OCI-LY3 (cell line): ENCODE data around the gene SRCIN1.

ENCODE experiments used
- H2AFZ ChIP-seq: fragments of 200-600, 300-600 bp; shearing (Covaris generic); 2 replicates; pipeline ENCODE4 v1.6.0; 2014; ENCODE audit warnings: antibody characterized with exemption, low read depth, low read length
- H3K27ac ChIP-seq: fragments of 200-600, 300-600 bp; sonication (generic); 2 replicates; pipeline ENCODE4 v1.5.1; 2014; ENCODE audit warnings: mild to moderate bottlenecking, low read length, moderate library complexity, mixed read lengths
- H3K27me3 ChIP-seq: fragments of 200-600, 300-600 bp; sonication (generic); 2 replicates; pipeline ENCODE4 v1.6.1; 2014; ENCODE audit warnings: low read depth, low read length, mixed read lengths
- H3K36me3 ChIP-seq: fragments of 200-600, 300-600 bp; sonication (generic); replicated peaks from 2 replicates; pipeline ENCODE3; 2014; ENCODE audit warnings: low read depth, low read length, mixed read lengths
- H3K4me1 ChIP-seq: fragments of 300-600, 200-600 bp; sonication (generic); 2 replicates; pipeline ENCODE4 v1.6.1; 2014; ENCODE audit warnings: low read length, mixed read lengths
- H3K4me2 ChIP-seq: fragments of 200-600, 300-600 bp; sonication (generic); 2 replicates; pipeline ENCODE4 v1.6.1; 2014; ENCODE audit warnings: low read length, mixed read lengths
- H3K4me3 ChIP-seq: fragments of 300-600, 200-600 bp; sonication (generic); 2 replicates; pipeline ENCODE4 v1.5.1; 2014; ENCODE audit warnings: antibody characterized with exemption, mild to moderate bottlenecking, low read length, moderate library complexity
- H3K79me2 ChIP-seq: fragments of 300-600, 200-600 bp; shearing (Covaris generic); 2 replicates; pipeline ENCODE4 v1.6.1; 2014; ENCODE audit warnings: mild to moderate bottlenecking, low read length, mixed read lengths
- H3K9ac ChIP-seq: fragments of 300-600, 200-600 bp; shearing (Covaris generic); 2 replicates; pipeline ENCODE4 v1.6.0; 2014; ENCODE audit warnings: mild to moderate bottlenecking, low read length, moderate library complexity
- H3K9me3 ChIP-seq: fragments of 200-600, 300-600 bp; shearing (Covaris generic); 2 replicates; pipeline ENCODE4 v1.6.1; 2014; ENCODE audit warnings: low read length, mixed read lengths; ENCODE audit not compliant: insufficient read depth
- H4K20me1 ChIP-seq: fragments of 200-600, 300-600 bp; sonication (generic); 2 replicates; pipeline ENCODE4 v1.6.1; 2016; ENCODE audit warnings: low read length, mixed read lengths; ENCODE audit not compliant: insufficient read depth
- EZH2phosphoT487 ChIP-seq: fragments of 200-600 bp; shearing (Covaris generic); IDR thresholded peaks from 2 replicates; pipeline ENCODE4 v1.6.1; 2018; ENCODE audit warnings: antibody characterized with exemption, mixed run types, low read depth
- TF ChIP-seq, protein P1 (sequence below): fragments of 200-600, 300-600 bp; sonication (generic); IDR thresholded peaks from 2 replicates; pipeline ENCODE4 v1.5.1; 2014; ENCODE audit warnings: antibody characterized with exemption, low read length, low read depth

The SRCIN1 gene

GRCh38 chr17:38598536-38598935, 7.2 kb downstream of the SRCIN1 start:
- peaks cover 10% of the 10 kb centered on the region; the same call in 1 of the 2 replicates for H3K4me1 ChIP-seq
- H3K36me3 ChIP-seq = no peaks in the 10 kb centered on the region
- TF ChIP-seq EZH2phosphoT487 = no peak
- TF ChIP-seq, protein P1, sequence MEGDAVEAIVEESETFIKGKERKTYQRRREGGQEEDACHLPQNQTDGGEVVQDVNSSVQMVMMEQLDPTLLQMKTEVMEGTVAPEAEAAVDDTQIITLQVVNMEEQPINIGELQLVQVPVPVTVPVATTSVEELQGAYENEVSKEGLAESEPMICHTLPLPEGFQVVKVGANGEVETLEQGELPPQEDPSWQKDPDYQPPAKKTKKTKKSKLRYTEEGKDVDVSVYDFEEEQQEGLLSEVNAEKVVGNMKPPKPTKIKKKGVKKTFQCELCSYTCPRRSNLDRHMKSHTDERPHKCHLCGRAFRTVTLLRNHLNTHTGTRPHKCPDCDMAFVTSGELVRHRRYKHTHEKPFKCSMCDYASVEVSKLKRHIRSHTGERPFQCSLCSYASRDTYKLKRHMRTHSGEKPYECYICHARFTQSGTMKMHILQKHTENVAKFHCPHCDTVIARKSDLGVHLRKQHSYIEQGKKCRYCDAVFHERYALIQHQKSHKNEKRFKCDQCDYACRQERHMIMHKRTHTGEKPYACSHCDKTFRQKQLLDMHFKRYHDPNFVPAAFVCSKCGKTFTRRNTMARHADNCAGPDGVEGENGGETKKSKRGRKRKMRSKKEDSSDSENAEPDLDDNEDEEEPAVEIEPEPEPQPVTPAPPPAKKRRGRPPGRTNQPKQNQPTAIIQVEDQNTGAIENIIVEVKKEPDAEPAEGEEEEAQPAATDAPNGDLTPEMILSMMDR = no peak
- no peaks in the 10 kb centered on the region for H3K79me2 ChIP-seq
- H2AFZ ChIP-seq = no peak overlapping the region
- H3K4me2 ChIP-seq = no peak overlapping the region
- no peaks in the 10 kb centered on the region for H4K20me1 ChIP-seq
- no peak overlapping the region for H3K9ac ChIP-seq
- no peak overlapping the region for H3K27ac ChIP-seq
- no peaks in the 10 kb centered on the region for H3K9me3 ChIP-seq
- no peak overlapping the region for H3K4me3 ChIP-seq
- H3K27me3 ChIP-seq = peaks cover 79% of the 10 kb centered on the region

DNA sequence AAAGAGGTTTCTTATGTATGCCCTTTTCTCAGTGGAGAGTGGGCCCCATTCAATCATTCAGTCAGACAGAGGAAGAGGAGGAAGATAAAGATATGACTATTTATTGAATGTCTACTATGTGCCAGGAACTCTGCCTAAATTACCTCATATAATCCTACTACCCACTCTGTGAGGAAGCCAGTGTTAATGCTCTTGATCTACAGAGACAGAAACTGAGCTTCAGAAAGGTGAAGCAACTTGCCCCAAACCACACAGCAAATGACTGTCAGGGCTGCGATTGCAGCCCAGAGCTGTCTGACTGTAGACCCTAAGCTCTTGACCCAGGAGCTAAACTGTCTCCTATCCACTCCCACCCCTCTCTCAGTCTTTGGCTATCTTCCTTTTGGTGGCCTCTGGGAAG, 8.4 kb downstream of the SRCIN1 start:
- Histone ChIP-seq H4K20me1 (no peaks in the 10 kb centered on the region), H3K9ac (no peak overlapping the region), H2AFZ (no peak overlapping the region), H3K4me2 (no peak overlapping the region), H3K4me1 (peaks cover 17% of the 10 kb centered on the region), H3K4me3 (no peak overlapping the region), H3K36me3 (no peaks in the 10 kb centered on the region), H3K9me3 (no peaks in the 10 kb centered on the region), H3K27ac (no peak overlapping the region), H3K27me3 (peaks cover 78% of the 10 kb centered on the region), H3K79me2 (no peaks in the 10 kb centered on the region)
- TF ChIP-seq, protein P1 = no peak
- TF ChIP-seq EZH2phosphoT487 = no peak

DNA sequence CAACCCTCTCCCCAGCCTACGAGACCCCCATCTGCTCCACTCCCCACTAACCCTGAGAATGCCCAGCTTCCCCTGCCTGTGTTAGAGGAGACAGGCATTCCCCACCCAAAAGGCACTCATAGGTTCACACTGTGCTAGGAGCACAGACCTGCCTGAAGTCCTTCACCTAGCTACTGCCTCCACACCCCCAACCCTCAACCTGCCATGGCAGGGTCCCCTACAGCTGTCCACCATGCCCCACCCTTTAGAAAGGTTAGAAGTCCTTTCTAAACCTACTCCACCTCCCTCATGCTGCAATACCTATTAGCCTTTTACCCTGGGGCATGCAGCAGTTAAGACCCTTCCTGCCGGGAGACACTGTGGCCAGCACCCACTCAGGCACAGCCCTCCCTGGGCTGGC, 9.1 kb downstream of the SRCIN1 start:
- no peak overlapping the region for H3K27ac ChIP-seq
- no peak overlapping the region for H3K9ac ChIP-seq
- H3K4me3 ChIP-seq = no peak overlapping the region
- no peak overlapping the region for H2AFZ ChIP-seq
- H3K4me2 ChIP-seq = no peak overlapping the region
- no peaks in the 10 kb centered on the region for H3K36me3 ChIP-seq
- no peaks in the 10 kb centered on the region for H3K9me3 ChIP-seq
- H4K20me1 ChIP-seq = no peaks in the 10 kb centered on the region
- TF ChIP-seq, protein P1 = no peak
- no peak for TF ChIP-seq EZH2phosphoT487
- H3K79me2 ChIP-seq = no peaks in the 10 kb centered on the region
- peaks cover 17% of the 10 kb centered on the region for H3K4me1 ChIP-seq
- H3K27me3 ChIP-seq = peaks cover 73% of the 10 kb centered on the region

DNA sequence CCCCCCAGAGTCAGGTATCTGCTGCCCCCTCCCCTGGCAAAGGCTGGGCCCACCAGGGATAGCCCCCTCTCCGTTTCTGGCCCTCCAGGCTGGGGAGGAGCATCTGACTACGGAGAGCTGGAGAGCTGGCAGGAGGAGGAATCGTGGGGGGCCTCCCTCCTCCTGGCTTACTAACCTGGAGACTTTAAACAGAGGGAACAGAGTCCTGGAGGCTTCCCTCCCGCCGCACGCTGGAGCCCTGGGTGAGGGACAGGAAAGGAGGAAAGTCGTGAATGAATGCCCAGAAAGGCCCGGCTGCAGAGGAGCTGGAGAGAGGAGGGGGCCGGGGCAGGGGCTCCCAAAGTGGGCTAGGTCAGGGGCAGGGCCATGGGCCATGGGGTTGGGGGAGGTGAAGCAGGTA, 9.9 kb downstream of the SRCIN1 start:
- no peaks in the 10 kb centered on the region for H3K79me2 ChIP-seq
- H3K27me3 ChIP-seq = peaks cover 65% of the 10 kb centered on the region
- no peak overlapping the region for H3K4me3 ChIP-seq
- no peak overlapping the region for H2AFZ ChIP-seq
- no peak overlapping the region for H3K9ac ChIP-seq
- H3K4me1 ChIP-seq = peaks cover 24% of the 10 kb centered on the region
- H3K27ac ChIP-seq = no peak overlapping the region
- TF ChIP-seq, protein P1 = no peak
- no peak for TF ChIP-seq EZH2phosphoT487
- no peak overlapping the region for H3K4me2 ChIP-seq
- no peaks in the 10 kb centered on the region for H3K36me3 ChIP-seq
- H3K9me3 ChIP-seq = no peaks in the 10 kb centered on the region
- H4K20me1 ChIP-seq = no peaks in the 10 kb centered on the region
